Loucy (cell line): Measurements from ENCODE around the gene CRYBG3.

ENCODE experiments used
- H2AFZ ChIP-seq: fragments of 200-600 bp; sonication (generic); 2 replicates; pipeline ENCODE4 v1.6.0; 2016; ENCODE audit warnings: antibody characterized with exemption, mild to moderate bottlenecking, low read length, moderate library complexity
- H3F3A ChIP-seq: fragments of 200-600 bp; 2 replicates; pipeline ENCODE4 v1.6.0; 2016; ENCODE audit warnings: antibody characterized with exemption, low read depth, mild to moderate bottlenecking
- H3K27me3 ChIP-seq: fragments of 200-600 bp; sonication (generic); 2 replicates; pipeline ENCODE4 v1.6.1; 2014; ENCODE audit warnings: low read length, mild to moderate bottlenecking; ENCODE audit not compliant: insufficient read depth, poor library complexity, severe bottlenecking
- H3K36me3 ChIP-seq: fragments of 200-600 bp; sonication (generic); 2 replicates; pipeline ENCODE4 v1.6.1; 2016; ENCODE audit warnings: low read length; ENCODE audit not compliant: insufficient read depth
- H3K4me1 ChIP-seq: fragments of 200-600 bp; sonication (generic); 2 replicates; pipeline ENCODE4 v1.5.1; 2014; ENCODE audit warnings: low read length, mild to moderate bottlenecking; ENCODE audit not compliant: insufficient read depth, poor library complexity, severe bottlenecking
- H3K4me2 ChIP-seq: fragments of 200-600 bp; sonication (generic); 2 replicates; pipeline ENCODE4 v1.6.0; 2014; ENCODE audit warnings: antibody characterized with exemption, low read length, low read depth, mild to moderate bottlenecking; ENCODE audit not compliant: poor library complexity, severe bottlenecking
- H3K4me3 ChIP-seq: fragments of 200-600 bp; sonication (generic); 2 replicates; pipeline ENCODE4 v1.5.1; 2014; ENCODE audit warnings: low read length, mild to moderate bottlenecking, mixed read lengths; ENCODE audit not compliant: poor library complexity, severe bottlenecking
- H3K79me2 ChIP-seq: fragments of 200-600 bp; sonication (generic); 2 replicates; pipeline ENCODE4 v1.6.1; 2014; ENCODE audit warnings: low read length; ENCODE audit not compliant: insufficient read depth
- H3K9ac ChIP-seq: fragments of 200-600 bp; sonication (generic); 2 replicates; pipeline ENCODE4 v1.6.0; 2014; ENCODE audit warnings: mild to moderate bottlenecking, low read depth, low read length, moderate library complexity; ENCODE audit not compliant: poor library complexity, severe bottlenecking
- H3K9me2 ChIP-seq: fragments of 200-600 bp; sonication (generic); replicated peaks from 2 replicates; pipeline ENCODE4 v1.6.1; 2016; ENCODE audit warnings: low read depth, low read length, mixed read lengths
- H3K9me3 ChIP-seq: fragments of 200-600 bp; sonication (generic); 2 replicates; pipeline ENCODE4 v1.6.1; 2014; ENCODE audit warnings: mild to moderate bottlenecking, antibody characterized with exemption, low read length, low read depth; ENCODE audit not compliant: insufficient read depth
- H4K20me1 ChIP-seq: fragments of 200-600 bp; sonication (generic); 2 replicates; pipeline ENCODE4 v1.6.0; 2014; ENCODE audit warnings: antibody characterized with exemption, low read length, mild to moderate bottlenecking; ENCODE audit not compliant: insufficient read depth, poor library complexity, severe bottlenecking
- EZH2phosphoT487 ChIP-seq: fragments of 200-600 bp; IDR thresholded peaks from 2 replicates; pipeline ENCODE4 v1.6.1; 2018; ENCODE audit warnings: antibody characterized with exemption, mild to moderate bottlenecking, moderate library complexity, borderline replicate concordance
- TF ChIP-seq, protein P1 (sequence below): fragments of 200-600 bp; sonication (generic); conservative IDR thresholded peaks from 2 replicates; pipeline ENCODE4 v1.5.1; 2014; ENCODE audit warnings: mild to moderate bottlenecking, antibody characterized with exemption, low read length

CRYBG3 gene

GRCh38 chr3:97993526-97993925 is 171.7 kb downstream of the CRYBG3 start:
- Histone ChIP-seq H3K4me3 (no peak overlapping the region), H3K9me3 (no peaks in the 10 kb centered on the region), H3F3A (no peaks in the 10 kb centered on the region), H3K79me2 (no peaks in the 10 kb centered on the region), H3K9ac (no peak overlapping the region), H3K9me2 (no peaks in the 10 kb centered on the region), H3K4me2 (no peak overlapping the region), H2AFZ (no peak overlapping the region), H3K36me3 (no peaks in the 10 kb centered on the region), H4K20me1 (no peaks in the 10 kb centered on the region), H3K27me3 (no peaks in the 10 kb centered on the region), H3K4me1 (peaks cover 4% of the 10 kb centered on the region)
- TF ChIP-seq, protein P1, sequence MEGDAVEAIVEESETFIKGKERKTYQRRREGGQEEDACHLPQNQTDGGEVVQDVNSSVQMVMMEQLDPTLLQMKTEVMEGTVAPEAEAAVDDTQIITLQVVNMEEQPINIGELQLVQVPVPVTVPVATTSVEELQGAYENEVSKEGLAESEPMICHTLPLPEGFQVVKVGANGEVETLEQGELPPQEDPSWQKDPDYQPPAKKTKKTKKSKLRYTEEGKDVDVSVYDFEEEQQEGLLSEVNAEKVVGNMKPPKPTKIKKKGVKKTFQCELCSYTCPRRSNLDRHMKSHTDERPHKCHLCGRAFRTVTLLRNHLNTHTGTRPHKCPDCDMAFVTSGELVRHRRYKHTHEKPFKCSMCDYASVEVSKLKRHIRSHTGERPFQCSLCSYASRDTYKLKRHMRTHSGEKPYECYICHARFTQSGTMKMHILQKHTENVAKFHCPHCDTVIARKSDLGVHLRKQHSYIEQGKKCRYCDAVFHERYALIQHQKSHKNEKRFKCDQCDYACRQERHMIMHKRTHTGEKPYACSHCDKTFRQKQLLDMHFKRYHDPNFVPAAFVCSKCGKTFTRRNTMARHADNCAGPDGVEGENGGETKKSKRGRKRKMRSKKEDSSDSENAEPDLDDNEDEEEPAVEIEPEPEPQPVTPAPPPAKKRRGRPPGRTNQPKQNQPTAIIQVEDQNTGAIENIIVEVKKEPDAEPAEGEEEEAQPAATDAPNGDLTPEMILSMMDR = no peak
- TF ChIP-seq EZH2phosphoT487 = no peak

- Histone ChIP-seq H3K4me1 (peaks cover 4% of the 10 kb centered on the region), H3K27me3 (no peaks in the 10 kb centered on the region), H3K4me3 (no peak overlapping the region), H4K20me1 (no peaks in the 10 kb centered on the region), H3K36me3 (no peaks in the 10 kb centered on the region), H3K9me2 (no peaks in the 10 kb centered on the region), H2AFZ (no peak overlapping the region), H3K79me2 (no peaks in the 10 kb centered on the region), H3K4me2 (no peak overlapping the region), H3F3A (no peaks in the 10 kb centered on the region), H3K9me3 (no peaks in the 10 kb centered on the region), H3K9ac (no peak overlapping the region)
- TF ChIP-seq EZH2phosphoT487 = no peak
- TF ChIP-seq, protein P1 = no peak
Observed at GRCh38 chr3:97994328-97994945, 172.6 kb downstream of the CRYBG3 start.
